ENCODE measurements around the gene UPP2. TPM values are rescaled to one million over a fixed set of nuclear protein-coding genes. Genes with fewer than 3 reads are reported as not detected.

Gene UPP2
- total and polyA plus RNA-seq, 2 donors (not counting 1 experiment from before 2014, with no cell fraction given): not detected

DNA sequence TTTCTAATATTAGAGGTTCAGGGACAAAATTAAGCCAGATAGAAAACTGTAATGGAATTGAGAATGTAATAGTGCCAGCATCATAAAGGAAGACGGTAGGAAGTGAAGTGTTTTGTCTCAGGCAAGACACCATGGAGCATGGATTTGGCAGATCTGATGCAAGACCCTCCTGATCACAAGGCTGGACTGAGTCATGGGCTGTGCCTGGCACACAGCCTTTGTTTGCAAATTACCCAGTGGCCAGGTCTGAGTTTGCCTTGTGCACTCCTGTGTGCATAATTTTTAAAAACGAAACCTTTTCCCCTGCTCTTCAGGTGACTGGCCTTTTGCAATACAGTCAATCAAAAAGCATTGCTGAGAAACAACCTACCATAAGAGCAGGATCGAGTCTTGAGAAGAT, 2.0 kb upstream of the UPP2 start:
- no peaks in the 10 kb centered on the region for H3K4me1 Mint-ChIP-seq
- no peaks in the 10 kb centered on the region for H3K27me3 Mint-ChIP-seq
- H3K9me3 Mint-ChIP-seq (ENCODE audit: insufficient read depth): no peaks in the 10 kb centered on the region
- intact Hi-C loops (cut with micrococcal nuclease): no loop called here
- ATAC-seq (ENCODE audit: low read depth) (no peak), DNase-seq (no peak)
- no peaks in the 10 kb centered on the region for H3K36me3 ChIP-seq (replicated peaks in 1 of 2; ENCODE audit: control extremely low read depth in 1 of 2, control insufficient read depth in 1 of 2, extremely low read depth in 1 of 2, insufficient read depth in 2 of 2, low read length in 1 of 2)
- H3K27ac ChIP-seq (ENCODE audit: low read length in 2 of 2): no peak overlapping the region
- 92% methylated on average over 1 of the region's 3 CpGs for WGBS (ENCODE audit: insufficient coverage)
- no peak overlapping the region for H3K4me2 ChIP-seq (replicated peaks; ENCODE audit: low read depth, low read length, poor library complexity, severe bottlenecking)
- H3K27ac Mint-ChIP-seq: no peak overlapping the region
- H3K27me3 ChIP-seq (replicated peaks in 1 of 4; ENCODE audit: control extremely low read depth in 1 of 4, control insufficient read depth in 3 of 4, insufficient read depth in 4 of 4, low read length in 3 of 4): no peaks in the 10 kb centered on the region
- H3K4me1 ChIP-seq (ENCODE audit: control insufficient read depth in 2 of 2, insufficient read depth in 2 of 2, low read length in 2 of 2): no peaks in the 10 kb centered on the region
- no peak overlapping the region for H3K4me3 Mint-ChIP-seq
- CTCF ChIA-PET: no interaction called here
- H2AFZ ChIP-seq (ENCODE audit: insufficient read depth, low read depth, low read length, poor library complexity, severe bottlenecking): no peak overlapping the region
- POLR2A ChIA-PET: no interaction called here
- no peak overlapping the region for H3K4me3 ChIP-seq (ENCODE audit: control extremely low read depth in 1 of 5, extremely low read depth in 1 of 5, insufficient read depth in 1 of 5, low read depth in 2 of 5, low read length in 4 of 5)
- no peaks in the 10 kb centered on the region for H3K79me2 ChIP-seq (ENCODE audit: control insufficient read depth, insufficient read depth, low read length)
- no peaks in the 10 kb centered on the region for H4K20me1 ChIP-seq (ENCODE audit: control insufficient read depth, insufficient read depth, low read length, poor library complexity, severe bottlenecking)
- TF ChIP-seq EZH2 (IDR thresholded peaks at IDR 0.05; ENCODE audit: borderline replicate concordance, insufficient read depth, low read depth, low read length, poor library complexity, severe bottlenecking): no peak
- TF ChIP-seq, protein P1, sequence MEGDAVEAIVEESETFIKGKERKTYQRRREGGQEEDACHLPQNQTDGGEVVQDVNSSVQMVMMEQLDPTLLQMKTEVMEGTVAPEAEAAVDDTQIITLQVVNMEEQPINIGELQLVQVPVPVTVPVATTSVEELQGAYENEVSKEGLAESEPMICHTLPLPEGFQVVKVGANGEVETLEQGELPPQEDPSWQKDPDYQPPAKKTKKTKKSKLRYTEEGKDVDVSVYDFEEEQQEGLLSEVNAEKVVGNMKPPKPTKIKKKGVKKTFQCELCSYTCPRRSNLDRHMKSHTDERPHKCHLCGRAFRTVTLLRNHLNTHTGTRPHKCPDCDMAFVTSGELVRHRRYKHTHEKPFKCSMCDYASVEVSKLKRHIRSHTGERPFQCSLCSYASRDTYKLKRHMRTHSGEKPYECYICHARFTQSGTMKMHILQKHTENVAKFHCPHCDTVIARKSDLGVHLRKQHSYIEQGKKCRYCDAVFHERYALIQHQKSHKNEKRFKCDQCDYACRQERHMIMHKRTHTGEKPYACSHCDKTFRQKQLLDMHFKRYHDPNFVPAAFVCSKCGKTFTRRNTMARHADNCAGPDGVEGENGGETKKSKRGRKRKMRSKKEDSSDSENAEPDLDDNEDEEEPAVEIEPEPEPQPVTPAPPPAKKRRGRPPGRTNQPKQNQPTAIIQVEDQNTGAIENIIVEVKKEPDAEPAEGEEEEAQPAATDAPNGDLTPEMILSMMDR (IDR thresholded peaks at IDR 0.05): no peak
- no peaks in the 10 kb centered on the region for H3K9me3 ChIP-seq (ENCODE audit: control extremely low read depth in 1 of 3, control insufficient read depth in 2 of 3, insufficient read depth in 1 of 3, low read length in 2 of 3)
- H3K9ac ChIP-seq (ENCODE audit: low read length): no peak overlapping the region

DNA sequence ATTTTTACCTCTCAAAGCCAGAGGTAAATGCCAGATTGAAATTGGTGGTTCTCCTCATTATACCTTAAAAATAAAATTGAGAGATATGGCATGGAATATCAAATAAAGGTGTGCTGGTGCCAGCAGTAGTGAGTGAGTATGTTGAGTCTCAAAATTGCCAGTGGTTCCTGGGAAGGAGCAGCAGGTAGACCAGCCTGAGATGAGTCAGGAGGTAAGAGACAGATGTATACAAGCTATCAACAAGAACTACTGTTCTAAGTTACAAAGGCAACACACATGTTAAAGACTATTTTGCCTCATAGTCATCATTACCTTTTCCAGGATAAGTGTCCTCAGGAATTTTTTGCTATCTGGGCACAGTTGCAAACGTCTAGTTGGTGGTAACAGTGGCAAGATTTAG, 1.3 kb upstream of the UPP2 start:
- intact Hi-C loops (cut with micrococcal nuclease): no loop called here
- POLR2A ChIA-PET: no interaction called here

More for the DNA sequence above, 1.3 kb upstream of the UPP2 start:
- no peak overlapping the region for H3K4me3 Mint-ChIP-seq
- CTCF ChIA-PET: no interaction called here
- Histone ChIP-seq H3K27me3 (replicated peaks in 1 of 4; ENCODE audit: control extremely low read depth in 1 of 4, control insufficient read depth in 3 of 4, insufficient read depth in 4 of 4, low read length in 3 of 4) (no peaks in the 10 kb centered on the region), H3K4me1 (ENCODE audit: control insufficient read depth in 2 of 2, insufficient read depth in 2 of 2, low read length in 2 of 2) (no peaks in the 10 kb centered on the region), H3K79me2 (ENCODE audit: control insufficient read depth, insufficient read depth, low read length) (no peaks in the 10 kb centered on the region), H4K20me1 (ENCODE audit: control insufficient read depth, insufficient read depth, low read length, poor library complexity, severe bottlenecking) (no peaks in the 10 kb centered on the region), H3K9ac (ENCODE audit: low read length) (no peak overlapping the region), H3K9me3 (ENCODE audit: control extremely low read depth in 1 of 3, control insufficient read depth in 2 of 3, insufficient read depth in 1 of 3, low read length in 2 of 3) (no peaks in the 10 kb centered on the region), H3K4me2 (replicated peaks; ENCODE audit: low read depth, low read length, poor library complexity, severe bottlenecking) (no peak overlapping the region), H2AFZ (ENCODE audit: insufficient read depth, low read depth, low read length, poor library complexity, severe bottlenecking) (no peak overlapping the region), H3K4me3 (ENCODE audit: control extremely low read depth in 1 of 5, extremely low read depth in 1 of 5, insufficient read depth in 1 of 5, low read depth in 2 of 5, low read length in 4 of 5) (no peak overlapping the region), H3K36me3 (replicated peaks in 1 of 2; ENCODE audit: control extremely low read depth in 1 of 2, control insufficient read depth in 1 of 2, extremely low read depth in 1 of 2, insufficient read depth in 2 of 2, low read length in 1 of 2) (no peaks in the 10 kb centered on the region), H3K27ac (ENCODE audit: low read length in 2 of 2) (no peak overlapping the region)
- WGBS (ENCODE audit: insufficient coverage): no CpG with 5 or more reads among the region's 1 CpG
- no peak for TF ChIP-seq EZH2 (IDR thresholded peaks at IDR 0.05; ENCODE audit: borderline replicate concordance, insufficient read depth, low read depth, low read length, poor library complexity, severe bottlenecking)
- TF ChIP-seq, protein P1 (IDR thresholded peaks at IDR 0.05): no peak
- no peaks in the 10 kb centered on the region for H3K27me3 Mint-ChIP-seq
- DNase-seq (no peak), ATAC-seq (ENCODE audit: low read depth) (no peak)
- H3K4me1 Mint-ChIP-seq: no peaks in the 10 kb centered on the region
- no peak overlapping the region for H3K27ac Mint-ChIP-seq
- no peaks in the 10 kb centered on the region for H3K9me3 Mint-ChIP-seq (ENCODE audit: insufficient read depth)
